SIG-M5 treated with dmso at 0.1 percent for 504 hours (cell line): ENCODE results near the gene C6.
"Not testable (repeated sequence)": the region's sequence is repeated elsewhere in the genome, so short reads cannot be mapped to it uniquely, and the experiment has no call there.

Source experiments
- DNase-seq: peaks from one replicate; lab custom pipeline; 2025; ENCODE audit not compliant: unreplicated experiment; lab: John Stamatoyannopoulos, UW

Gene C6

DNA sequence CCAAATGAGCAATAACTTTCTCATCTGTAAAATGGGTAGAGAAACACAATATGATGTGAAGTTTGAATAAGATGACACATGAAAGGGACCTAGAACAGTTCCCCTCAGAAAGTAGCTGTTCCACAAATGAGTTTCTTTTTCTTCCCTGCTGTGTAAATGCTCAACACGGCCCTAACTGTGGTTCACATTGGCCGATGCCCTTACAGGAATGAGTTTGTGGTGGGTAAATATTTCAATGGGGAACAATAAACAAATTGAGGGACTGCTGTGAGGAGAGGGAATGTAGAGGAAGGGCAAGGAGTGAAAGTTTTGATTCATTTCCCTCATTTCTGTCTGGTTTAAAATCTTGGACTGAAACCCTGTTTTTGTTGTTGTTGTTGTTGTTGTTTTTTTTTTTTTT, 12.8 kb downstream of the C6 start:
- no peak for DNase-seq

- DNase-seq = no peak
Measured at GRCh38 chr5:41199660-41200059, 13.7 kb downstream of the C6 start.

DNA sequence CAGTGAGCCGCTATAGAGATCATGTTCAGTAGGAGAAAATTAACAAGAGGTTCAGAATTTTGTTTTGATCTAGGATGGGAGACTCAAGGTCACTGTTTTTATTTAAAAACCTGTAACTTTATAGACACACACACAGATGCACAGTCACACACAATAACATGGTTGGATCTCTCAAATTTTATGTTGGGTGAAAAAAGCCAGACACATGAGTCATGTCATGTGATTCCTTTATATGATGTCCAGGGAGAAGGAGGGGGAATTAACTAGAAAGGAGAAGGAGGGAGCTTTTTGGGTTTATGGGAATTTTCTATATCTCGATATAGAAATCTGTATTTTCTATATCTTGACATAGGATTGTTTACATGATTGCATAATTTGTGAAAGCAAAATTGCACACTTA, 17.1 kb downstream of the C6 start:
- no peak for DNase-seq

DNA sequence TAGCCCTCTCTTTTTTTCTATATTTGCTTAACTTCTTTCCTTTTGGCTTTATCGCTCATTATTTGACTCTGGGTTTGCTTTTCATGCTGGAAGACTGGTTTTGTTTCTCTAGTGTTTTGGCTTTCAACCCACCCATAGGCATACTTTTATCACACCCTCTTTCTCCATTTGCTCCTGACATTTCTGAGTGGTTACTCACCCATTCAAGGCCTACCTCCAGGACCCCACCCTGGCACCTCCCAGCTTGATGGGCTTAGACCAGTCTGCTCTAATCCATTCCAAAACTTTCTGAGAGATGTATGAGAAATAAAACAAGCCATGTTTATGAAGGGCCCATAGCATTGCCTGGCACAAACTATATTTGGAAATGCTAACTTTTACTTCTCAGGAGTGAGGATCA, 18.1 kb downstream of the C6 start:
- DNase-seq = no peak

- no peak for DNase-seq
Measured at GRCh38 chr5:41194339-41194738, 19.0 kb downstream of the C6 start.

DNA sequence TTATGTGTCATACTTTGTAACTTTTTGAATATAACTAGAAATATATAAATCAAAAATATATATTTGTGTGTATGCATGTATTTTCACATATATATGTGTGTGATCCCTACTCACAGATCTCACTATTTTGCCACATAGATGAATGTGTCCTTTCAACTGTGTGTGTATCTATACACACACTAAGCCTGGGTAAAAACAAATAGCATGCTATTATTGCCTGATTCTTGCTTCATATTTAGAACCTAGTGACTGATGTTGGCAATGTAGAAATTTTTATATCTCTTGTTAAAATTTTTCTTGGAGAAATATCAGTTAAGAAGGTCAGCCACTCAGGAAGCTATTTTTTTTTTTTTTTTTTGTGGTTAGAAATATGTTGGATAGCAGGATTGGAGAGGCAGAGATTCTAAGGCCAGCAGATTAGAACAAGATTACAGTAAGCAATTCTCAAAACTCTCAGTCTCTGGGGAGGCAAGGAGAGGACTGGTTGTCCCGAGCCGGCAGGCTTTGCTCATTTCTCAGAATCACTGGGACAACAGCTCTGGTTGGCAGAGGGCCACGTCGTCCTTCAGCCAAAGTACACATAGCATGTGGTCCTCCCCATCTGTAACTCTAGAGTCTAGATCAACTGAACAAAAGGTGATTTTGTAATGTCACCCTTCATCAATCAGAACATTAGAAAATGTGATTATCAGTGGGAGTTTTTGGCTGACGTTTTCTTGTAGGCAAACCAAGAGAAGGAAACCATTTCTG, 19.7 kb downstream of the C6 start:
- no peak for DNase-seq

DNA sequence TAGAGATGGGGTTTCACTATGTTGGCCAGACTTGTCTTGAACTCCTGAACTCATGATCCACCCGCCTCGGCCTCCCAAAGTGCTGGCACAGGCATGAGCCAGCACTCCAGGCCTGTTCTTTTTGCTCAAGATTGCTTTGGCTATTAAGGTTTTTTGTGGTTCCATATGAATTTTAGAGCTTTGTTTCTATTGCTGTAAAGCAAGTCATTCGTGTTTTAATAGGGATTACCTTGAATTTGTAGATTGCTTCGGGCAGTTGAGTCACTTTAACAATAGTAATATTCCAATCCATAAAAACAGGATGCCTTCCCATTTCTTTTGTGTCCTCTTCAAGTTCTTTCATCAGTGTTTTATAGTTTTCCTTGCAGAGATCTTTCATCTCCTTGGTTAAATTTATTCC, 22.1 kb downstream of the C6 start:
- no peak for DNase-seq

DNA sequence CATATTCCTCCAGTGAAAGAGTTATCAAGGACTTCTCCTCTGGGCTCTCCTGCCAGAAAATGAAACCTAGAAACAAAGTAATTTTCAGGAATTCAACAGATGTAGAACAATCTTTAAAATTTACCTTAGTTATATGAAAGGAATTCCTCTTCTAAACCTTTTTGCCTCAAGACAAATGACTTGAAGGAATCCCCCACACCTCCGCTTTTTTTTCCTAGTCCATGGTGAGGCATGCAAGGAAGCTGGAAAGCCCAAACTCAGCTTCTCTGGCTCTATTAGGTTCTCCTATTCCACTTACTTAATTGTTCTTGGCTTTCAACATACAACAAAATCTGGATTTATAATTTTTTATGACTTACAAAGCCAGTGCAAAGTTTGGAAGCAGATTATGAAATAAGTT, 27.2 kb downstream of the C6 start:
- no peak for DNase-seq

DNA sequence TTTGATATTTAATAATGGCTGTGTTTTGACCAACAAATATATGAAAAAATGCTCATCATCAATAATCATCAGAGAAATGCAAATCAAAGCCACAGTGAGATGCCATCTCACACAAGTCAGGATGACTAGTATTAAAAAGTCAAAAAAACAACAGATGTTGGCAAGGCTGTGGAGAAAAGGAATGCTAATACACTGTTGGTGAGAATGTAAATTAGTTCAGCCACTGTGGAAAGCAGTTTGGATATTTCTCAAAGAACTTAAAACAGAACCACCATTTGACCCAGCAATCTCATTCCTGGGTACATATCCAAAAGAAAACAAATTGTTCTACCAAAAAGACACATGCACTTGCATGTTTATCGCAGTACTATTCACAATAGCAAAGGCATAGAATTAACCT, 30.0 kb downstream of the C6 start:
- DNase-seq = not testable (repeated sequence)

GRCh38 chr5:41182666-41183065, 30.7 kb downstream of the C6 start:
- DNase-seq = no peak

DNA sequence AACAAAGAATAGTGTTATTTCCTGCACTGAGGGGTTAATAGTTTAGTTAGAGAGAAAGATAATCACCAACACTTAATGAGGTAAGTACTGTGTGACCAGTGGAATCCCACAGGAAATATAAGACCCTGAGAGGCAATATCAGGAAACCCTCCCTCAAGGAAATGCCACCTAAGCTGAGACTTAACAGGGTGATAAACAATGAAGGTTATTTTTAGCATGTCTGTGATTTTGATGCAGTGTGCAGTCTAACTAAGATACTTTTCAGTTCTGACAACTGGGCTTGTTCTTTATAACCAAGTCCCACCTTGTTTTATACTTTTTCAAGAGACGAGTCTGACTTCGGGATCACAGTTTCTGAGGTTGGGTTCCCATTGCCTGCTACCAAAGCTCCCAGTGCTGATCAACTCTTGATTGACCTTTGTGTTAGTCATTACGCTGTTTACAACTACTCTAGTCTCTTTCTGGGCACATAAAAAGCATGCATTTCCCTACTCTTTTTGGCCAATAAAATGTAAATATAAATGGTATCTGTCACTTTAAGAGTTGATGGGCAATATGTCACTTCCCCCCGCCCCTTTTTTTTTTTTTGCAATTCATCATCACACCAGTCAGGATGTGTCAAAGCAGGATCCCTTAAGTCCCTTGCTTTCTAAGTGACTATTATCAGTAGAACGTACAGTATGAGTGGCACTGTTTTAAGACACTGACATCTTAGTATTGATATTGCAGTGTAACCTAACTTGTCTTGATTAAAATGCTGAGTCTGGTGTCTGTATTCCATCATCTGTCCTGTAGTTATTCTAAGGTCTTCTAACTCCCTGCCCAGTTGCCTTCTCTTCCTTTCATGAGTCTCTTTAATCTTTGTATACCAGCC, 31.4 kb downstream of the C6 start:
- no peak for DNase-seq

GRCh38 chr5:41176952-41177351, 36.4 kb downstream of the C6 start:
- no peak for DNase-seq

DNA sequence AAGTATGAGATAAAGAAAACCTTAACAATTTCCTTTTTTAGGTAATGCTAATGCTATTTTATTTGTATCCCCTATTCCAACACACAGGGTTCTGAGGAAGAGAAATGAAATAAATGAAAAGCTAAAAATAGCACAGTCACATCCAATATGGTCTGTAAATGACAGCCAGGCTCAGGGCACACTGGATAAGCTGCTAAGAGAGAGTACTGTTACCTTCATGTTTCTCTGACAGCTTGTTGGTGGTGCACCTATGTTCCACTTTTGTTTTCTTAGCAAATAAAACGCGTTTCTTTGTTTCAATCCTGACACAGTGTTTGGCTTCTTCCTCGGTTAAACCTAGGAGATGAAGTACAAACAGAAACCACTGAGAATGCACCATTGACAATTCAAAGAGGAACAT, 41.3 kb downstream of the C6 start:
- no peak for DNase-seq

GRCh38 chr5:41161271-41161670, 52.1 kb downstream of the C6 start:
- no peak for DNase-seq

GRCh38 chr5:41157272-41157894, 55.9 kb downstream of the C6 start:
- no peak for DNase-seq

GRCh38 chr5:41156739-41157138, 56.6 kb downstream of the C6 start:
- DNase-seq = no peak

DNA sequence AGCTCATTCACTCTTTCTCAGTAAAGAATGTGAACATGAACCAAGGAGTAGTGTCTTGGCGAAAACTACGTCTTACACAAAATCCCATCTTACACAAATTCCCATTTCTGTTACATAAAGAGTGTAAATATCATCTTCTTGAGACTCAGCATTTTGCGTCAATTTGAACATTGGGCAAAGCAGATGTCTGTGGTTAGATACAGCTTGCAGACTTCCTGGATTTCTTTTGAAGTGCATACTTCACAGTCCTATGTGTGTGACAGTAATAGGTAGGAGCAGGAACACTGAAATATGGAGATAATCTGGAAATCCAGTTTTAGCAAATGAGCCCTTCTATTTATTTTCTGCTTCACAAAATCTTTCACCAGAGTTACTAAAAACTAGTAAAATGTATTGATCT, 58.8 kb downstream of the C6 start:
- DNase-seq = no peak

GRCh38 chr5:41151564-41151963, 61.8 kb downstream of the C6 start:
- no peak for DNase-seq

- no peak for DNase-seq
Measured at GRCh38 chr5:41148448-41148847, 64.9 kb downstream of the C6 start.

DNA sequence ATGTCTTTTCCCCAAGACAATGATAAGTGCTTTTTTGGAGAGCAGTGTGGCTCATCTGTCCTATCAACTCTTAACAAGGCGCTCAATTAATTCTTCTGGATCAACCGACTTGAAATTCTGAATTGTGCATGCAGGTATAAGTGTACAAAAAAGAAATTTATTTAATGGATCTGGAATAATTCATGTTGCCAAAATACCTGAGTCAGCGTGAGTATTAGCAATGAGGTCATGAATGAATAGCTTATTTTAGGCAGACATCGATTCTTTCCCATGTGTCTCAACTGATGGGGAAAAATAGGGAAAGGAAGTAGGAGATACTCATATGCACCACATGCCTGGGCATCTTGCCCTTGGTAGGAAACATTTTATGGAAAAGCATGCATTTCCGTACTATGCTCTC, 68.0 kb downstream of the C6 start:
- DNase-seq = no peak

- no peak for DNase-seq
Measured at GRCh38 chr5:41143131-41143901, 70.0 kb downstream of the C6 start.
